GM18502 (cell line): ENCODE results near the gene FANCB.

Experiments used
- ATAC-seq: cut with Tn5 transposase; IDR thresholded peaks from one replicate; pipeline ENCODE4 v1.9.1; 2021; ENCODE audit warnings: mild to moderate bottlenecking; ENCODE audit not compliant: unreplicated experiment, poor library complexity

Gene FANCB

GRCh38 chrX:14843666-14844065 is 29.2 kb downstream of the FANCB start:
- ATAC-seq, result no peak

GRCh38 chrX:14837155-14837554 is 35.7 kb downstream of the FANCB start:
- peak; percentile 46 for ATAC-seq

DNA sequence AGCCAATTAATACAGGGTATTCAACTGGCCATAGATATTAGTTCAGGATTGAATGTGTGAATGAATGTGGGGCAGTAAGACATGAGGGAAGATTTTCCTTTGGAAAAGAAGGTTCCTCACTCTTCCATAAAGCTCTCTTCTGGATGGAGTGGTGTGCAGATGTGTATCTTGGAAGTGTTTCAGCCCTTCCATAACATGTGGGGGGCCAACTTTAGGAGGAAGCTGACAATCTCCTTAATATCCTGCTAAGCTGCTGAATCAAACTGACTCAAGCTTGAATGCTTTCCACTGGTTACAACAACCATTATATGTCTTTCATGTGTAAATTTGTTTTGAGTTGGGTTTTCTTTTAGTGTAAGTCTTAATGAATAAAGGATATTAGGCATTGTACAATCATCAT is 40.3 kb downstream of the FANCB start:
- ATAC-seq, result no peak

- no peak for ATAC-seq
These were observed 40.7 kb downstream of the FANCB start for GRCh38 chrX:14832151-14832550.

DNA sequence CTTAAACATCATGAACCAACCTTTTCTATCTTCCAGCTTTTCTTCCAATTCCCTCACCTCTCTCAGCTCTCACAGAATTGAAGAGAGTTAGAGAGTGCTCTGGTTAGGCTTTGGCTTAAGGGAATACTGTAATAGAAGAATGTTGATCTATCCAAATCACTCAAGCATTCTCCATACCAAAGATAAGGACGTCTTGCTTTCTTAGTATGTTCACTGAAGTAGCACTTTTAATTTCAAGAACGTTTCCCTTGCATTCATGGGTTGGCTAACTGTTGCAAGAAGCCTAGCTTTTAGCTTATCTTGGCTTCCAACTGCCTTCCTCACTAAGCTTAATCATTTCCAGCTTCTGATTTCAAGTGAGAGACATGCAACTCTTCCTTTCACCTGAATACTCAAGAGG is 43.2 kb downstream of the FANCB start:
- ATAC-seq, result no peak

GRCh38 chrX:14826319-14826718 is 46.5 kb downstream of the FANCB start:
- ATAC-seq, result no peak

GRCh38 chrX:14825851-14826250 is 47.0 kb downstream of the FANCB start:
- no peak for ATAC-seq

GRCh38 chrX:14819769-14820168 is 53.1 kb downstream of the FANCB start:
- no peak for ATAC-seq

DNA sequence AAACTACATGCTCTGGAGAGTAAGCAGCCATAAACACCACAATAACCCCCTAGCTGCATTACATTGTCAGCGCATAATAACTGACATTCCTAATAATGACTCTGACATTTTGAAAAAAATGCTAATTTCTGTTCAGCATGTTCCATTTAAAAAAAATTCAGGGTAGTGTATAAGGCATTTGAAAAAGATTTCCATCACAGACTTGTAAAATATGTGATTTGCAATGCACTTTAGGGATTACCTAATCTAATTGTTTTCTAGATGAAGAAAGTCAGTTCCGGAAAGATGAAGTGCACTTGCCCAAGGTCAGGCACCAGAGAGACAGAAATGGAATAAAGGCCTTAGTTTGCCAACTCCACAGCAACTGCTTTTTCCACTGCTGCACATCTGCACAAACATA is 55.3 kb downstream of the FANCB start:
- ATAC-seq, result no peak

DNA sequence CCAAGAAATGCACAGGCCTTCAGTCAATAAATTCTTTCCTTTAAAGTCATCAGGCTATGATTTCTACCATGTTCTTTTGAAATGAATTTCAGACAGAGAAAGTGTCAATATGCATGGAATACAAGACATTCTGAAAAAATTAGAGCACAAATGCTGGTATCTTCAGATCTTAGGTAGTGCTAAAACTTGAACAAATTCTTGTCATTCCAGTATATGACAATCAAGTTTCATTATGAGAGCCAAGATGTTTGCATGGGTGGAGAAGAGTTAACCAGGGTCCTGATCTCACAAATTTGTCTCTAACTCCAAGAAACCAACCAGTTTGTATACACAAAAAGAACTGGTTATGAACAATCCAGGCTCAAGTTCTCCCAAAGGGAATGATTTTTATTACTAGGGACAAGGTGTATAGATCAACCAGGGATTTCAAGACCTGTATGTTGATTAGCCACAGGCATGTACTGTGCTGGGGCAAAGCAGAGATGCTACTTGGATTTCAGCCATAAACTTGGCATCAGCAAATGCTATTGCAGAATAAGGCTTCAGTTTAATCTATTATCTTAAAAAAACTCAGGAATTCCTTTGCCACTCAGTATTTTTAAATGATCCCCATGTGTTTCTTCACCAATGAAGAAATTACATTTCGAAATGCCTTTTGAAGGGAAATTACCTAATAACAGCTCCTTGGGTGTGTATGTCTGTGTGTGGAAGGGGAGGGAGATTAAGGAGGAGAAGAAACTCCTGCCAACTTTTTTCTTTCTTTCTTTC is 69.7 kb downstream of the FANCB start:
- ATAC-seq, result no peak

DNA sequence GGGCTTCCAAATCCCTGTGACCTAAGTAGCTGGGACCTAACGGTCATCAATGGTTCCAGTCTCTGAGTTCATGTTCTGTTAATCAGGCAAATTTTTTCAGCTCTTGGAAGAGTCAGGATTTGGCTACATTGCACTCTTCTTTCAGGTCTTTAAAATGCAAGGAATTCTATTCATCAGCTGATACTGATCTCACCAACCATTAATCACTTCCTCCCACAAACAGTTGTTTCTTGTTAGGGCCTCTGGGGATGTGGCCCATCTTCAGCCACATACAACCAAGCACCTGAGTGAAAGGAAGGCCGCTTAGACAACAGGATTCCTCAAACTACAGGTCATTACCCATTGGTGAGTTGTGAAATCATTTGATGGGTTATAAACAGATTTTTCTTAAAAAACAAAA is 71.7 kb downstream of the FANCB start:
- ATAC-seq, result no peak

- no peak for ATAC-seq
These were observed 74.0 kb downstream of the FANCB start for GRCh38 chrX:14798805-14799397.
